Measurements from ENCODE around the gene HMGXB3.

GRCh38 chr5:150001660-150002486 is 1.3 kb downstream of the HMGXB3 start:
- TF ChIP-seq, protein P1, sequence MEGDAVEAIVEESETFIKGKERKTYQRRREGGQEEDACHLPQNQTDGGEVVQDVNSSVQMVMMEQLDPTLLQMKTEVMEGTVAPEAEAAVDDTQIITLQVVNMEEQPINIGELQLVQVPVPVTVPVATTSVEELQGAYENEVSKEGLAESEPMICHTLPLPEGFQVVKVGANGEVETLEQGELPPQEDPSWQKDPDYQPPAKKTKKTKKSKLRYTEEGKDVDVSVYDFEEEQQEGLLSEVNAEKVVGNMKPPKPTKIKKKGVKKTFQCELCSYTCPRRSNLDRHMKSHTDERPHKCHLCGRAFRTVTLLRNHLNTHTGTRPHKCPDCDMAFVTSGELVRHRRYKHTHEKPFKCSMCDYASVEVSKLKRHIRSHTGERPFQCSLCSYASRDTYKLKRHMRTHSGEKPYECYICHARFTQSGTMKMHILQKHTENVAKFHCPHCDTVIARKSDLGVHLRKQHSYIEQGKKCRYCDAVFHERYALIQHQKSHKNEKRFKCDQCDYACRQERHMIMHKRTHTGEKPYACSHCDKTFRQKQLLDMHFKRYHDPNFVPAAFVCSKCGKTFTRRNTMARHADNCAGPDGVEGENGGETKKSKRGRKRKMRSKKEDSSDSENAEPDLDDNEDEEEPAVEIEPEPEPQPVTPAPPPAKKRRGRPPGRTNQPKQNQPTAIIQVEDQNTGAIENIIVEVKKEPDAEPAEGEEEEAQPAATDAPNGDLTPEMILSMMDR (IDR thresholded peaks at IDR 0.05; ENCODE audit: insufficient read depth, low read length), result peak; percentile 56
- no peak for TF ChIP-seq POLR2AphosphoS5 (IDR thresholded peaks at IDR 0.05; ENCODE audit: low read depth)
- TF ChIP-seq, protein P2, sequence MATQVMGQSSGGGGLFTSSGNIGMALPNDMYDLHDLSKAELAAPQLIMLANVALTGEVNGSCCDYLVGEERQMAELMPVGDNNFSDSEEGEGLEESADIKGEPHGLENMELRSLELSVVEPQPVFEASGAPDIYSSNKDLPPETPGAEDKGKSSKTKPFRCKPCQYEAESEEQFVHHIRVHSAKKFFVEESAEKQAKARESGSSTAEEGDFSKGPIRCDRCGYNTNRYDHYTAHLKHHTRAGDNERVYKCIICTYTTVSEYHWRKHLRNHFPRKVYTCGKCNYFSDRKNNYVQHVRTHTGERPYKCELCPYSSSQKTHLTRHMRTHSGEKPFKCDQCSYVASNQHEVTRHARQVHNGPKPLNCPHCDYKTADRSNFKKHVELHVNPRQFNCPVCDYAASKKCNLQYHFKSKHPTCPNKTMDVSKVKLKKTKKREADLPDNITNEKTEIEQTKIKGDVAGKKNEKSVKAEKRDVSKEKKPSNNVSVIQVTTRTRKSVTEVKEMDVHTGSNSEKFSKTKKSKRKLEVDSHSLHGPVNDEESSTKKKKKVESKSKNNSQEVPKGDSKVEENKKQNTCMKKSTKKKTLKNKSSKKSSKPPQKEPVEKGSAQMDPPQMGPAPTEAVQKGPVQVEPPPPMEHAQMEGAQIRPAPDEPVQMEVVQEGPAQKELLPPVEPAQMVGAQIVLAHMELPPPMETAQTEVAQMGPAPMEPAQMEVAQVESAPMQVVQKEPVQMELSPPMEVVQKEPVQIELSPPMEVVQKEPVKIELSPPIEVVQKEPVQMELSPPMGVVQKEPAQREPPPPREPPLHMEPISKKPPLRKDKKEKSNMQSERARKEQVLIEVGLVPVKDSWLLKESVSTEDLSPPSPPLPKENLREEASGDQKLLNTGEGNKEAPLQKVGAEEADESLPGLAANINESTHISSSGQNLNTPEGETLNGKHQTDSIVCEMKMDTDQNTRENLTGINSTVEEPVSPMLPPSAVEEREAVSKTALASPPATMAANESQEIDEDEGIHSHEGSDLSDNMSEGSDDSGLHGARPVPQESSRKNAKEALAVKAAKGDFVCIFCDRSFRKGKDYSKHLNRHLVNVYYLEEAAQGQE (IDR thresholded peaks at IDR 0.05; ENCODE audit: insufficient replicate concordance, low read depth), result no peak

All from HL-60 (cell line).